ENCODE measurements around the gene FGD4.
A peak's percentile ranks its signal among the peaks of the same experiment; 100 is the strongest.

The FGD4 gene

DNA sequence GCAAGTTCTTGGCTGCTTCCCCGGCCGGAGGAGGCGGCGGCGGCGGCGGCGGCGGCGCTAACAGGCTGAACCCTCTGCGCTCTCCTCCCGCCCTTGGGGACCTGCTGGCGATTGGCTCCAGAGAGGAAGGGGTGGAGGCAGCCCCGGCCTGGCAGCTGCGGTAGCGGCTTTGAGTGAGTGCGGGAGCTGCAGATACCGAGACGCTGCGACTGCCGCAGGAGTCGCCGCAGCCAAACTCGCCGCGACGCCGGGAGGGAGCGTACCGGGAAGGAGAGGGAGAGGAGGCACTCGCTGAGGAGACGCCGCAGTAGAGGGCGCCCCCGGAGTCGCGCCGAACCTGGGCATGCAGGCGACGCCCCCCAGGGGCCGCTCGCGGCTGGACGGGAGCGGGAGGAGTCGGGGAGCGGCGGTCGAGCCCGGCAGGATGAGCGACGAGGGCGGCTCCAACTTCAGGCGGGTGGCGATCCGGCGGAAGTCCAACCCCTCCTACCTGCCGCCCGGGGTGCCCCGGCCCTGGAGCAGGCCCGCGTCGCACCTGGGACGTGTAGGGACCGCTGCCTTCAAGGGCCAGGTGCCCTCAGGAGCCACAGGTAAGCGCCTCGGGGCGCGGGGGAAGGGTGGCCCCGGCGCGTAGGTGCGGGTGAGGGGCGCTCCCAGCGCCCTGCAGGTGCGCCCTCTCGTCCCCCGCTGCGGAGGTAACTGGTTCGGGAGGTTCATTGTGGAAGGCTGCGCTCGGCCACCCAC, at the start of gene FGD4:
FGD4 (plus strand) TSS at position 189 of the 744 bp plus-strand sequence.
- peak within 1 kb of the TSS; percentile 89 for H3K27ac ChIP-seq
- TF ChIP-seq ZFX (IDR thresholded peaks at IDR 0.05; ENCODE audit: borderline replicate concordance): no peak
- TF ChIP-seq, protein P1, sequence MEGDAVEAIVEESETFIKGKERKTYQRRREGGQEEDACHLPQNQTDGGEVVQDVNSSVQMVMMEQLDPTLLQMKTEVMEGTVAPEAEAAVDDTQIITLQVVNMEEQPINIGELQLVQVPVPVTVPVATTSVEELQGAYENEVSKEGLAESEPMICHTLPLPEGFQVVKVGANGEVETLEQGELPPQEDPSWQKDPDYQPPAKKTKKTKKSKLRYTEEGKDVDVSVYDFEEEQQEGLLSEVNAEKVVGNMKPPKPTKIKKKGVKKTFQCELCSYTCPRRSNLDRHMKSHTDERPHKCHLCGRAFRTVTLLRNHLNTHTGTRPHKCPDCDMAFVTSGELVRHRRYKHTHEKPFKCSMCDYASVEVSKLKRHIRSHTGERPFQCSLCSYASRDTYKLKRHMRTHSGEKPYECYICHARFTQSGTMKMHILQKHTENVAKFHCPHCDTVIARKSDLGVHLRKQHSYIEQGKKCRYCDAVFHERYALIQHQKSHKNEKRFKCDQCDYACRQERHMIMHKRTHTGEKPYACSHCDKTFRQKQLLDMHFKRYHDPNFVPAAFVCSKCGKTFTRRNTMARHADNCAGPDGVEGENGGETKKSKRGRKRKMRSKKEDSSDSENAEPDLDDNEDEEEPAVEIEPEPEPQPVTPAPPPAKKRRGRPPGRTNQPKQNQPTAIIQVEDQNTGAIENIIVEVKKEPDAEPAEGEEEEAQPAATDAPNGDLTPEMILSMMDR (IDR thresholded peaks at IDR 0.05): peak; percentile 69

DNA sequence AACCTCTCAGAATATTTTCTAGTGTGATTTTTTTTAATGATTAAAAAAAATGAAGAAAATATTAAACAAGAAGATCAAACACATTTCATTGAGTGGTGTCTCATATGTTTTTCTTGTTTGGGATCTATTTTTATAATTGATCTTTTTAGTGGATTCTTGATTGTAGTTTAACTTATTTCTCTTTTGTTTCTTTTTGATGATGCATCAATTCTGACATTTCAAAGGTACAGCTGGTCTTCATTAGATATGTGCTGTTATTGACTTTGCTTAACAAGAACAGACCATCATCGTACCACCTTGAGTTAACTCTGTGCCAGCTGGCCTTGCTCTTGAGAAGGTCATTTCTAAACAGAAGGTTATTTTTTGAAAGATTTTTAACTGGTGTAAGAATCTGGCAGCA, 45.8 kb upstream of the FGD4 start:
- H3K27ac ChIP-seq: no peak overlapping the region
- TF ChIP-seq ZFX (IDR thresholded peaks at IDR 0.05; ENCODE audit: borderline replicate concordance): no peak
- TF ChIP-seq, protein P1 (IDR thresholded peaks at IDR 0.05): no peak

DNA sequence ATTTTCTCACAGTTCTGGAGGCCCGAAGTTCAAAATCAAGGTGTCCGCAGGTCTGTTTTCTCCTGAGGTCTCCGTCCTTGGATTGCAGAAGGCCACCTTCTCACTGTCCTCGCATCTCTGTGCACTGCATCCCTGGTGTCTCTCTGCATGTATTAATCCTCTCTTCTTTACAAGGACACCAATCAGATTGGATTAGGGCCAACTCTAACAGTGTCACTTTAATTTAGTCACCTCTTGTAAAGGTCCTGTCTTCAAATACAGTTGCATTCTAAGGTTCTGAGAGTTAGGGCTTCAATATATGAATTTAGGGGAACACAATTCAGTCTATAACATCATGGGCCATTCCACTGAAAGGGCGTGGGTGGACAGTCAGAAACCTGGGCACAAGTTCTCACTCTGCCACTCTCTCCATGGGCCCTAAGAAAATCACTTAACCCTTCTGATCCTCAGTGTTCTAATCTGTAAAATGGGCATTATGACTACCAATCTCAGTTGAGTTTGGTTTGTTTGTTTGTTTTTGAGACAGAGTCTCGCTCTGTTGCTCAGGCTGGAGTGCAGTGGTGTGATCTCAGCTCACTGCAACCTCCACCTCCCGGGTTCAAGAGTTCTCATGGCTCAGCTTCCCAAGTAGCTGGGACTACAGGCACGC, 41.6 kb upstream of the FGD4 start:
- no peak overlapping the region for H3K27ac ChIP-seq
- TF ChIP-seq ZFX (IDR thresholded peaks at IDR 0.05; ENCODE audit: borderline replicate concordance): no peak
- TF ChIP-seq, protein P1 (IDR thresholded peaks at IDR 0.05): no peak

DNA sequence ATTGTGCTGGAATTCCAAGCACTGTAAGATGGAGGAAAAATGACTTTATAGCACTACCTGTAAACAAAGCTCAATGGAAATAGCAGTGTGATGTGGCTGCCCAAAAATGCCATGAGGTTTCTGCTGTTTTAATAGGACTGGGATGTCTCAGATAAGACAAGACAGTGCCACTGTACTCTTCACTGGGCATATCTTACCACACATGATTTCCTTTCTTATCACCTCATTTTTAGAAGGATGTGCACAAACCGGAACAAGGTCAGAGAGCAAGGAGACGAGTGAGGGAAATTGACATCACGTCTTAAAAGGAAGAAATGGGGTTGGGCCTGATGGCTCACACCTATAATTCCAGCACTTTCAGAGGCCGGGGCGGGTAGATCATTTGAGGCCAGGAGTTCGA, 38.4 kb upstream of the FGD4 start:
- no peak for TF ChIP-seq ZFX (IDR thresholded peaks at IDR 0.05; ENCODE audit: borderline replicate concordance)
- TF ChIP-seq, protein P1 (IDR thresholded peaks at IDR 0.05): no peak
- no peak overlapping the region for H3K27ac ChIP-seq

DNA sequence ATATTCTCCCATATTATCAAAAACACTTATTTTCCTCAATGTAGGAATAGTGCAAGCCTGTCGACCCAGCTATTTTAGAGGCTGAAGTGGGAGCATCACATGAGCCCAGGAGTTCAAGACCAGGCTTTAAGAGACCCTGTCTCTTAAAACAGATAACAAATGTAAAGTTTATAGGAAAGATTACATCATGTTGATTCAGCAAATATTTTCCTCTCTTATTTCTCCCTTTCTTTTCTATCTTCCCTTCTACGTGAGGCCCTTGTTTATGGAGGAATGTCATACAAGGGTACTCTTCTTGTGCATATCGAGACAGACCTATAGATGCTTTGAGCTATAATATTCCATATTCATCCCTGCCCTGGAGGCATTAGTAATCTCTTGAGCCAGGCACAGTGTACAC, 36.5 kb upstream of the FGD4 start:
- H3K27ac ChIP-seq: no peak overlapping the region
- TF ChIP-seq, protein P1 (IDR thresholded peaks at IDR 0.05): no peak
- no peak for TF ChIP-seq ZFX (IDR thresholded peaks at IDR 0.05; ENCODE audit: borderline replicate concordance)

DNA sequence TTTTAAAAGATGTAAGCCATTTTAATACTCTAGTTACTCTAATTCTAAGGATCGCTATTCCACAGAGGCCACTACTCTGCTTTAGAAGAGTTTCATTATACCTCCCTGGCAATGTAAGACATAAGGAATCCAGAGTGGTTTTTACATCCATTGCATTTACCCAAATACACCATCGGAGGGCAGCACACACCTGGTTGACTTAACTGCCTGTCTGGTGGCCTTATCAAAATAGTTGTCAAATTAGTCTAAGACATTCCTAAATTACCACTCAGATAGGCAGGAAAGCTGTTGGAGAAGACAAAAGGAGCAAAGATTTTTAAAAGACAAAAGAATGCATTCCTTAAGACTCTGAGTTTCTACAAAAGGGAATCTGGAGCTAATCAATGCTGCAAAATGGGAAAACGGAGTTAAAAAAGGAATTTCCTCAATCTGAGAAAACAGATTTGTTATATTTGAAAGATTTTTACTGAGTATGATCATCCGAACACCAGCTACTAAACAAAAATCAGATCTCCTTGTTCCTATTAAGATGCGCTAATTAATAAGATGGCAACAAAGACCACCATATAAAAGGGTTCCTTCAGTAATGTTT, 33.8 kb upstream of the FGD4 start:
- no peak for TF ChIP-seq ZFX (IDR thresholded peaks at IDR 0.05; ENCODE audit: borderline replicate concordance)
- TF ChIP-seq, protein P1 (IDR thresholded peaks at IDR 0.05): peak; percentile 98
- H3K27ac ChIP-seq: no peak overlapping the region

DNA sequence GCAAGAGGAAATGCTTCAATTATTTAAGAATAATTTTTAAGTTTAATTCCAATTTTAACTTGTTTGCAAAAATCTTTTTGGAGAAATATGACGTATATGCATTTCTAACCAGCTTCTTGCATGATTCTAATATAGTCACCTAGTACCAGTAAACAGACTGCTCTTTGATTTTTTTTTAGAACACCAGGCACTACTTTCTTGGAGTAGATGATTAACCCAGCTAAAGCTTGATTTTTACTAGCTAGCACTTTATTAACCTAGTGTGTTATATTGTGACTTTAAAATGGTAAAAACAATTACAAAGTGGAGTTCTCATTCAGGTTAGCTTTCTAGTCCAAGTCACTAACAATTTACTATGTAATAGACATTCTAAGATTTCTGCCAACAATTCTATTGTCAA, 32.6 kb upstream of the FGD4 start:
- no peak overlapping the region for H3K27ac ChIP-seq
- no peak for TF ChIP-seq ZFX (IDR thresholded peaks at IDR 0.05; ENCODE audit: borderline replicate concordance)
- TF ChIP-seq, protein P1 (IDR thresholded peaks at IDR 0.05): no peak

All from 22Rv1 (cell line).